ENCODE results near the gene TSPAN14. TPM values are rescaled to one million over a fixed set of nuclear protein-coding genes. Genes with fewer than 3 reads are reported as not detected.

The TSPAN14 gene
- total RNA-seq, 2 donors from 2014 or later: 83.5 to 91.7 TPM

DNA sequence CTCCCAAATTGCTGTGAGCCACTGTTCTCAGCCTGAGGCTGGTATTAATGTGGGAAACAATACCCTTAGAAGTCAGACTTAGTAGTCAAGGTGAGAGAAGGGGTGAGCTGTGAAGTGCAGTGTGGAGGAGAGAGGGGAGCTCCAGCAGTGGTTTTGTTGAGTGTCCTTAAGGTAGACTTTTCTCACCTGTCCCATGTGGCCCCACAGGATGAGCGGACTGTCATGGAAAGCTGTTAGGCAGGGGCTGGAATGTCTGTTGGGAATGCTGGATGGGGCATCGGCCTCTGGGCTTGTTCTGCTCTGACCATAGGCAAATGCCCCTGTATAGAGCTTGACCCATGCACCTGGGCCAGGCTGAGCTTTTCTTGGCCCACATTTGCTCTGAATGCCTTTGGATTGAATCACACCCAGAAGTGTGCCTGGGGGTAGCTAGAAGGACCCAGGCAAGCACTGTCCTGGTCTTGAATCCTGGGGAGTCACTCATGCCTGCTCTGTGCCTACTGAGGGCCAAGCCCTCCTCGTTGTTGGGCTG, 47.3 kb downstream of the TSPAN14 start:
- Histone ChIP-seq H3K27me3 (no peaks in the 10 kb centered on the region), H3K4me3 (no peak overlapping the region), H3K36me3 (no peaks in the 10 kb centered on the region), H3K4me1 (peaks cover 54% of the 10 kb centered on the region), H3K9me3 (no peaks in the 10 kb centered on the region), H3K27ac (peak overlapping the region; percentile 18), H3K9ac (ENCODE audit: low read depth in 2 of 2, low read length in 2 of 2) (no peak overlapping the region)
- intact Hi-C loops (cut with DNase I): no loop called here
- TF ChIP-seq CTCF (IDR thresholded peaks at IDR 0.05): no peak
- no peak for DNase-seq

- no peak for DNase-seq
- Histone ChIP-seq H3K9me3 (no peaks in the 10 kb centered on the region), H3K27me3 (no peaks in the 10 kb centered on the region), H3K36me3 (no peaks in the 10 kb centered on the region), H3K9ac (ENCODE audit: low read depth in 2 of 2, low read length in 2 of 2) (no peak overlapping the region), H3K27ac (no peak overlapping the region), H3K4me1 (peaks cover 49% of the 10 kb centered on the region), H3K4me3 (no peak overlapping the region)
- intact Hi-C loops (cut with DNase I): no loop called here
- TF ChIP-seq CTCF (IDR thresholded peaks at IDR 0.05): no peak
Measured at GRCh38 chr10:80501913-80502521, 47.9 kb downstream of the TSPAN14 start.

DNA sequence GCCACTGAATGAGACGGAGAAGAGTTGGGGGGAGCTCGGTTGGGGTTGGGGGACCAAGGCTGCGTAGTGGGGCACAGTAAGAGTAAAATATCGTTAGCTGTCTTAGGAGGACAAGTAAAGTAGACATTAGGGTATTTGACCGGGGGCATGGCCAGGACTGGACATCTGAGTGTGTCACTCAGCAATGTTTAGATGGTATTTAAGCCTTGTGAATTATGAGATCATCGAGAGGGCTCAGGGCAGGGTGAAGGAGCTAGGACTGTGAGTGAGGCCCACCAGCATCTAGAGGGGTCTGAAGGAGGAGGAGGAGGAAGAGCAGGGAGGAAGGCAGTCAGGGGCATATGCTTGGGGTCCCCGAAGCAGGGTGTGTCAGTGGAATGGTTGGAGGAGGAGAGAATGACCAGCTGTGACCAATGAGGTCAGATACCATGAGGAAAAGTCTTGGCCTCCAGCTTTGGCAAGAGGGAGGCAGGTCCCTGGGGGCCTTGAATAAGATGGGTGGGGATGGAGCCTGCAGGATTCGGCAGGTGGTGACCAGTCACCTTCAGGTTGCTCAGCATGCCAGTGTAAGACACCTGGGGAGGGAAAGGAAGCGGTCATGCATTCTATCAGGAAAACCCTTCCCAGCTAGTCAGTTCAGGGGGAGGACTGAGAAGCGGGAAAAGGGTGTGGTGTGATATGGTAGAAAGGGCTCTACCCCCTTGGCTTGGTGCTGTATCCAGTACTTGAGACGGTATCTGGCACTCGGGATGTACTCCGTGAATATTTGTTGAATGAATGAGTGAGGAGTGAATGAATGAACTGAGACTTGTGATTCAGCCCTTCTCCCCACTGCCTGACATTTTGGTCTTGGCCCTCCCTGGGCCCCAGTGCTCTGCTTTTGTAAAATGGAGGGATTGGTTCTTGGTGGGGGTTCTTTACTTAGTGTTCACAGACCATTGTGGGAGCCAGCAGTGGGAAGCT, 48.8 kb downstream of the TSPAN14 start:
- DNase-seq: no peak
- no peak overlapping the region for H3K9ac ChIP-seq (ENCODE audit: low read depth in 2 of 2, low read length in 2 of 2)

GRCh38 chr10:80503584-80504157, 49.6 kb downstream of the TSPAN14 start:
- Histone ChIP-seq H3K4me1 (peaks cover 32% of the 10 kb centered on the region), H3K27ac (peak overlapping the region; percentile 50), H3K9ac (ENCODE audit: low read depth in 2 of 2, low read length in 2 of 2) (peak overlapping the region in 1 of 2 donors; percentile 73), H3K4me3 (no peak overlapping the region), H3K36me3 (peaks cover 2% of the 10 kb centered on the region), H3K27me3 (no peaks in the 10 kb centered on the region), H3K9me3 (no peaks in the 10 kb centered on the region)
- intact Hi-C loops (cut with DNase I): loop anchor here (2.0 kb wide), 1 partner anchor 119 kb away; no protein-coding TSS in a partner anchor
- TF ChIP-seq CTCF (IDR thresholded peaks at IDR 0.05): no peak
- no peak for DNase-seq

More for the DNA sequence above, 48.8 kb downstream of the TSPAN14 start:
- H3K4me1 ChIP-seq: peaks cover 40% of the 10 kb centered on the region
- H3K27ac ChIP-seq: peak overlapping the region; percentile 50
- no peaks in the 10 kb centered on the region for H3K27me3 ChIP-seq
- TF ChIP-seq CTCF (IDR thresholded peaks at IDR 0.05): no peak
- H3K36me3 ChIP-seq: no peaks in the 10 kb centered on the region
- no peaks in the 10 kb centered on the region for H3K9me3 ChIP-seq
- H3K4me3 ChIP-seq: no peak overlapping the region
- intact Hi-C loops (cut with DNase I): no loop called here

GRCh38 chr10:80504158-80504811, 50.2 kb downstream of the TSPAN14 start:
- Histone ChIP-seq H3K27ac (peak overlapping the region; percentile 50), H3K9ac (ENCODE audit: low read depth in 2 of 2, low read length in 2 of 2) (peak overlapping the region in 1 of 2 donors; percentile 73), H3K9me3 (no peaks in the 10 kb centered on the region), H3K36me3 (peaks cover 8% of the 10 kb centered on the region), H3K4me1 (peaks cover 27% of the 10 kb centered on the region), H3K27me3 (no peaks in the 10 kb centered on the region), H3K4me3 (no peak overlapping the region)
- intact Hi-C loops (cut with DNase I): loop anchor here (2.0 kb wide), 1 partner anchor 119 kb away; no protein-coding TSS in a partner anchor
- peak; percentile 68 for DNase-seq
- no peak for TF ChIP-seq CTCF (IDR thresholded peaks at IDR 0.05)

Data from colonic mucosa (tissue), 4 donors.